PC-9 (cell line): ENCODE measurements around the gene CD80. TPM values are rescaled to one million over a fixed set of nuclear protein-coding genes. Genes with fewer than 3 reads are reported as not detected.

ENCODE experiments used
- BruUV-seq: library from RNA; stranded (reverse); fragments of 400-500 nt; replicated peaks from 2 replicates; lab custom pipeline; 2021; lab: Mats Ljungman, UMichigan
- CTCF ChIA-PET: fragments of 300-600 bp; sonication (Branson Sonifier 250); formaldehyde crosslinking; loops from one replicate; lab custom pipeline; 2022; ENCODE audit warnings: antibody characterized with exemption; lab: Charles Lee
- POLR2A ChIA-PET: fragments of 300-600 bp; sonication (Branson Sonifier 250); formaldehyde crosslinking; loops from one replicate; lab custom pipeline; 2022; ENCODE audit warnings: antibody characterized with exemption; ENCODE audit not compliant: unreplicated experiment; lab: Charles Lee
- DNase-seq, 2 experiments: peaks; one replicate each; pipeline versions ENCODE4 v3.0.0 to v3.0.0-alpha.2; 2015 to 2022; ENCODE audit warnings: mixed read lengths in 1 of 2
- H2AFZ ChIP-seq: fragments of 200-600 bp; sonication (generic); 2 replicates; pipeline ENCODE4 v1.8.1; 2017; ENCODE audit warnings: antibody characterized with exemption
- H3F3A ChIP-seq: fragments of 200-600 bp; sonication (generic); 2 replicates; pipeline ENCODE4 v1.8.1; 2017; ENCODE audit warnings: antibody characterized with exemption, mild to moderate bottlenecking, low read depth; ENCODE audit not compliant: insufficient read depth
- H3K27ac ChIP-seq: fragments of 200-600 bp; sonication (generic); 2 replicates; pipeline ENCODE4 v1.6.1; 2016; ENCODE audit warnings: mixed run types
- H3K27me3 ChIP-seq: fragments of 200-600 bp; sonication (generic); 2 replicates; pipeline ENCODE4 v1.6.1; 2016; ENCODE audit warnings: low read depth, mixed run types; ENCODE audit not compliant: insufficient read depth
- H3K36me3 ChIP-seq: fragments of 200-600 bp; sonication (generic); 2 replicates; pipeline ENCODE4 v1.6.1; 2016; ENCODE audit warnings: low read depth, mixed run types
- H3K4me1 ChIP-seq: fragments of 200-600 bp; sonication (generic); replicated peaks from 2 replicates; pipeline ENCODE4 v1.6.1; 2016; ENCODE audit warnings: mixed run types; ENCODE audit not compliant: insufficient read depth
- H3K4me2 ChIP-seq: fragments of 200-600 bp; sonication (generic); 2 replicates; pipeline ENCODE4 v1.6.1; 2017; ENCODE audit warnings: mixed run types
- H3K4me3 ChIP-seq: fragments of 200-600 bp; sonication (generic); 2 replicates; pipeline ENCODE4 v1.6.1; 2016; ENCODE audit warnings: mixed run types
- H3K79me2 ChIP-seq: fragments of 200-600 bp; sonication (generic); 2 replicates; pipeline ENCODE4 v1.6.1; 2017; ENCODE audit warnings: low read depth, mixed run types
- H3K9me2 ChIP-seq: fragments of 200-600 bp; sonication (generic); 2 replicates; pipeline ENCODE4 v1.8.1; 2017; ENCODE audit warnings: mild to moderate bottlenecking; ENCODE audit not compliant: insufficient read depth
- H3K9me3 ChIP-seq: fragments of 200-600 bp; sonication (generic); 2 replicates; pipeline ENCODE4 v1.8.1; 2016; ENCODE audit warnings: low read depth; ENCODE audit not compliant: insufficient read depth
- H4K20me1 ChIP-seq: fragments of 200-600 bp; sonication (generic); 2 replicates; pipeline ENCODE4 v1.8.1; 2017; ENCODE audit not compliant: insufficient read depth
- EZH2 ChIP-seq: fragments of 200-600 bp; sonication (generic); IDR thresholded peaks from 2 replicates; pipeline ENCODE4 v1.8.0; 2017; ENCODE audit warnings: antibody characterized with exemption, low read depth
- intact Hi-C: fragments of 100-400 bp; cut with micrococcal nuclease; formaldehyde crosslinking; loops from one replicate; pipeline ENCODE4 v1.10.0; 2022; ENCODE audit not compliant: unreplicated experiment
- total RNA-seq: library from RNA; stranded (reverse); gene quantifications from 2 replicates; pipeline ENCODE4 v1.2.3, GENCODE V29; 2021
- TF ChIP-seq, protein P1 (sequence below): fragments of 200-600 bp; sonication (generic); conservative IDR thresholded peaks from 2 replicates; pipeline ENCODE4 v1.6.1; 2017; ENCODE audit warnings: mixed run types, antibody characterized with exemption, mild to moderate bottlenecking, moderate library complexity

Gene CD80
- total RNA-seq, 1 experiment from 2014 or later, result not detected

DNA sequence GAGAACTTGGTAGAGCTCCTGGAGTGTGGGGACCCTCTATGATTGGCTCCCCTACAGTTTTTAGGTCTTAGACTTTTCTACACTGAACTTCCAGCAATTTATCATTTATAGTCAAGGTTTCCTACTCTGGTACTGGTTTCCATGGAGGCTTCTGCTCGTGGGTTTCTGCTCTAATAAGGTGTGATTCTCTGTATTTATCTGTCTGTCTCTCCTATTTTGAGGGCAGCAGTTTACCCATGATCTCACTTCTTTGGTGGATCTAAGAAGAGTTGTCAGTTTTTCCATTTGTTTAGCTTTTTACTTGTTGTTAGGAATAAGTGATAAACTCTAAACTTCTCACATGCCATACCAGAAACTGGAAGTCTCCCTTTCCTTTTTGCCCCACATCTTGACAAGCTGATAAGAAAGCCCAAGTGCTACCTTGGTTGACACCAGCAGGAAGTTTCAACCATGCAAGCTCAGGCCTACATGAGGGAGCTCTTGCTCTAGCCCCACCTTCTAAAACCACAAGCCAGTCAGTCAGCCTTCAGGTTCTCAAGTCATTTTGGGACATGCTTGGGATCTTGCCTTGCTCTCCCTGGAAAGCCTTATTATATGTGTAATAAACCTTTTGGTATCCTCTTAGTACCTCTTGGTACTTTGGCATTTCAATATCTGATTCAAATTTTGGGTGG is 51.1 kb downstream of the CD80 start:
- intact Hi-C loops, result no loop called here
- Histone ChIP-seq H3K4me1 (no peaks in the 10 kb centered on the region), H3F3A (no peaks in the 10 kb centered on the region; the same call in 1 of the 2 replicates)

DNA sequence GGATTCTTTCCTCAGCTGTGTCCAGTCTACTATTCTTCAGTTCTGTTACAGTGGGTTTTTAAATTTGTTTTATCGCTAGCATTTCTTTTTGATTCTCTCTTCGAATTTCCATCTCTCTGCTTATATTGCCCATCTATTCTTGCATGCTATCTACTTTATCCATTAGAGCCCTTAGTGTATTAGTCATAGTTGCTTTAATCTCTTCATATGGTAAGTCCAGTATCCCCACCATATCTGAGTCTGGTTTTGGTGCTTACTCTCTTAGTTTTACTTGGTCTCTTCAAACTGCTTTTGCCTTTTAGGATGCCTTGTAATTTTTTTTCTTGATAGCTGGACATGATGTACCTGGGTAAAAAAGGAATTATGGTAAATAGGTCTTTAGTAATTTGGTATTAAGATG is 52.0 kb downstream of the CD80 start:
- H3K4me2 ChIP-seq, result no peak overlapping the region
- no peak overlapping the region for H3K27ac ChIP-seq
- no TSS peak for BruUV-seq
- no peak overlapping the region for H3K4me3 ChIP-seq
- no peaks in the 10 kb centered on the region for H3K4me1 ChIP-seq
- H3K79me2 ChIP-seq, result 0 out of 2 replicates have a peak, but pooled peaks cover 2% of the 10 kb centered on the region
- TF ChIP-seq, protein P1, sequence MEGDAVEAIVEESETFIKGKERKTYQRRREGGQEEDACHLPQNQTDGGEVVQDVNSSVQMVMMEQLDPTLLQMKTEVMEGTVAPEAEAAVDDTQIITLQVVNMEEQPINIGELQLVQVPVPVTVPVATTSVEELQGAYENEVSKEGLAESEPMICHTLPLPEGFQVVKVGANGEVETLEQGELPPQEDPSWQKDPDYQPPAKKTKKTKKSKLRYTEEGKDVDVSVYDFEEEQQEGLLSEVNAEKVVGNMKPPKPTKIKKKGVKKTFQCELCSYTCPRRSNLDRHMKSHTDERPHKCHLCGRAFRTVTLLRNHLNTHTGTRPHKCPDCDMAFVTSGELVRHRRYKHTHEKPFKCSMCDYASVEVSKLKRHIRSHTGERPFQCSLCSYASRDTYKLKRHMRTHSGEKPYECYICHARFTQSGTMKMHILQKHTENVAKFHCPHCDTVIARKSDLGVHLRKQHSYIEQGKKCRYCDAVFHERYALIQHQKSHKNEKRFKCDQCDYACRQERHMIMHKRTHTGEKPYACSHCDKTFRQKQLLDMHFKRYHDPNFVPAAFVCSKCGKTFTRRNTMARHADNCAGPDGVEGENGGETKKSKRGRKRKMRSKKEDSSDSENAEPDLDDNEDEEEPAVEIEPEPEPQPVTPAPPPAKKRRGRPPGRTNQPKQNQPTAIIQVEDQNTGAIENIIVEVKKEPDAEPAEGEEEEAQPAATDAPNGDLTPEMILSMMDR, result no peak
- no peak for TF ChIP-seq EZH2
- no peaks in the 10 kb centered on the region; the same call in 1 of the 2 replicates for H3F3A ChIP-seq
- no peak overlapping the region for H2AFZ ChIP-seq
- CTCF ChIA-PET, result no interaction called here
- H4K20me1 ChIP-seq, result no peaks in the 10 kb centered on the region
- no peak for DNase-seq
- H3K27me3 ChIP-seq, result no peaks in the 10 kb centered on the region
- H3K9me2 ChIP-seq, result no peaks in the 10 kb centered on the region
- intact Hi-C loops, result no loop called here
- no peaks in the 10 kb centered on the region for H3K9me3 ChIP-seq
- H3K36me3 ChIP-seq, result peaks cover 27% of the 10 kb centered on the region
- POLR2A ChIA-PET, result no interaction called here

More for the DNA sequence above, 51.1 kb downstream of the CD80 start:
- no peak for DNase-seq
- Histone ChIP-seq H3K4me3 (no peak overlapping the region), H3K9me3 (no peaks in the 10 kb centered on the region), H3K4me2 (no peak overlapping the region), H3K79me2 (0 out of 2 replicates have a peak, but pooled peaks cover 2% of the 10 kb centered on the region), H3K27ac (no peak overlapping the region), H2AFZ (no peak overlapping the region), H4K20me1 (no peaks in the 10 kb centered on the region), H3K36me3 (peaks cover 27% of the 10 kb centered on the region), H3K9me2 (no peaks in the 10 kb centered on the region), H3K27me3 (no peaks in the 10 kb centered on the region)
- POLR2A ChIA-PET, result no interaction called here
- TF ChIP-seq EZH2, result no peak
- TF ChIP-seq, protein P1, result no peak
- no TSS peak for BruUV-seq
- CTCF ChIA-PET, result no interaction called here

DNA sequence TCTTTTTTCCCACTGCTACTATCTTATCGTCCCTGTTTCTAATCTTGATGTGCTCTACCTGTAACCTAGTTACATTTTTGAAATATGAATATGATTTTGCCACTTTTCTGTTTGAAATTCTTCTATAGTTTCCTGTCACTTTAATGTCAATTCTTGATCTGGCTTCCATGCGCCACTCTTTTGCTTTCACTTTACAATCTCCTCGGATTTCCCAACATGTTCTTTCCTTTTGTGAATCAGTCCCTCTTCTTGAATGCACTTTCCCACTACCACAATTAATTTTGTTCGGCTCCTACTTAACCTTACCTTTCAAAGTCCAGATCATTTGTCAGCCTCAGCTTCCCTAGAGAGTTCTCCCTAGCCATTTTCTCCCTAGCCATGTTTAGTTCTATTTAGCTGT is 52.8 kb downstream of the CD80 start:
- ChIA-PET CTCF (no interaction called here), POLR2A (no interaction called here)
- Histone ChIP-seq H3K36me3 (peaks cover 24% of the 10 kb centered on the region), H3K27ac (no peak overlapping the region), H3K4me3 (no peak overlapping the region), H2AFZ (no peak overlapping the region), H3K4me2 (no peak overlapping the region), H3K4me1 (no peaks in the 10 kb centered on the region), H4K20me1 (no peaks in the 10 kb centered on the region), H3K79me2 (0 out of 2 replicates have a peak, but pooled peaks cover 2% of the 10 kb centered on the region), H3F3A (no peaks in the 10 kb centered on the region; the same call in 1 of the 2 replicates), H3K9me3 (no peaks in the 10 kb centered on the region), H3K27me3 (no peaks in the 10 kb centered on the region), H3K9me2 (no peaks in the 10 kb centered on the region)
- no peak for TF ChIP-seq EZH2
- TF ChIP-seq, protein P1, result no peak
- intact Hi-C loops, result no loop called here
- no peak for DNase-seq
- BruUV-seq, result no TSS peak
